ENCODE data around the gene TMC6. TPM values are rescaled to one million over a fixed set of nuclear protein-coding genes. Genes with fewer than 3 reads are reported as not detected.

TMC6 gene
- total and polyA plus RNA-seq, 2 of the 13 experiments (the other 11 are each of a cell fraction or from before 2014, with no cell fraction given) = 48.4 to 99.1 TPM

- TF ChIP-seq ZBTB40 (IDR thresholded peaks at IDR 0.05) = no peak
- no peak for TF ChIP-seq ZBTB40 (CRISPR knock-in tag; IDR thresholded peaks at IDR 0.05)
- no peak for TF ChIP-seq ZNF142 (CRISPR knock-in tag; IDR thresholded peaks at IDR 0.05)
- no peak for TF ChIP-seq CBX2 (IDR thresholded peaks at IDR 0.05; ENCODE audit: low read depth, low read length)
- TF ChIP-seq CBX2 (CRISPR knock-in tag; IDR thresholded peaks at IDR 0.05; ENCODE audit: low read depth) = no peak
- TF ChIP-seq ZMAT5 (CRISPR knock-in tag; IDR thresholded peaks at IDR 0.05; ENCODE audit: borderline replicate concordance, low read depth) = no peak
- TF ChIP-seq SPEN (CRISPR knock-in tag; IDR thresholded peaks at IDR 0.05; ENCODE audit: low read depth) = no peak
- TF ChIP-seq FOXK2 (IDR thresholded peaks at IDR 0.05) = no peak
- no peak for TF ChIP-seq ZNF382 (CRISPR knock-in tag; IDR thresholded peaks at IDR 0.05; ENCODE audit: borderline replicate concordance)
- no peak for TF ChIP-seq ZNF383 (CRISPR knock-in tag; IDR thresholded peaks at IDR 0.05; ENCODE audit: borderline replicate concordance)
- TF ChIP-seq ZBTB33 (CRISPR knock-in tag; IDR thresholded peaks at IDR 0.05) = no peak; the same call in 1 of the 2 replicates
- TF ChIP-seq ZFYVE20 (CRISPR knock-in tag; IDR thresholded peaks at IDR 0.05; ENCODE audit: borderline replicate concordance, low read depth) = no peak
These were observed 3.6 kb upstream of the TMC6 start (continued) for GRCh38 chr17:78132084-78132676.

All from HepG2 (cell line).